Keratinocyte (primary cell): ENCODE measurements around the gene CCDC102A. TPM values are rescaled to one million over a fixed set of nuclear protein-coding genes. Genes with fewer than 3 reads are reported as not detected.

Experiments
- DNase-seq: peaks from one replicate; pipeline ENCODE4 v3.0.0-alpha.2; 2011; ENCODE audit warnings: low read depth, missing footprints, low spot score
- FAIRE-seq: peaks from 2 replicates; lab custom pipeline; 2011; peaks lifted over from hg19 to GRCh38; lab: Jason Lieb, UNC
- H2AFZ ChIP-seq: 2 replicates; pipeline ENCODE4 v1.6.0; 2012; ENCODE audit warnings: low read length, control low read depth, inconsistent platforms; ENCODE audit not compliant: control insufficient read depth
- H3K27ac ChIP-seq: 2 replicates; pipeline ENCODE4 v1.5.1; 2011; ENCODE audit warnings: low read length; ENCODE audit not compliant: control insufficient read depth, insufficient read depth
- H3K27me3 ChIP-seq: 3 replicates; pipeline ENCODE4 v1.6.0; 2011; ENCODE audit warnings: low read length; ENCODE audit not compliant: control insufficient read depth, insufficient read depth; ENCODE audit errors: extremely low read depth
- H3K36me3 ChIP-seq, 2 experiments: 2 replicates in 1 of 2; 3 replicates in 1 of 2; pipeline ENCODE4 v1.5.1; 2011; ENCODE audit warnings: low read length in 2 of 2, mild to moderate bottlenecking in 1 of 2; ENCODE audit not compliant: control insufficient read depth in 2 of 2, insufficient read depth in 2 of 2; ENCODE audit errors: extremely low read depth in 1 of 2
- H3K4me1 ChIP-seq: 3 replicates; pipeline ENCODE4 v1.5.1; 2011; ENCODE audit warnings: low read length; ENCODE audit not compliant: control insufficient read depth, insufficient read depth; ENCODE audit errors: extremely low read depth
- H3K4me2 ChIP-seq: 3 replicates; pipeline ENCODE4 v1.6.0; 2011; ENCODE audit warnings: low read depth, low read length; ENCODE audit not compliant: control insufficient read depth, insufficient read depth; ENCODE audit errors: extremely low read depth
- H3K4me3 ChIP-seq, 3 experiments: fragments of 200-600 bp in 1 of 3; sonication (generic) in 1 of 3; 2 replicates in 2 of 3; 3 replicates in 1 of 3; pipeline ENCODE4 v1.5.1; 2011 to 2016; ENCODE audit warnings: low read length in 3 of 3, mild to moderate bottlenecking in 3 of 3, control low read depth in 2 of 3, inconsistent platforms in 1 of 3, low read depth in 1 of 3, mixed read lengths in 1 of 3, mixed run types in 1 of 3, moderate library complexity in 1 of 3; ENCODE audit not compliant: control insufficient read depth in 2 of 3, insufficient read depth in 2 of 3; ENCODE audit errors: extremely low read depth in 1 of 3
- H3K79me2 ChIP-seq: 2 replicates; pipeline ENCODE4 v1.6.0; 2012; ENCODE audit warnings: low read length; ENCODE audit not compliant: control insufficient read depth, insufficient read depth
- H3K9ac ChIP-seq: 3 replicates; pipeline ENCODE4 v1.6.0; 2011; ENCODE audit warnings: low read length; ENCODE audit not compliant: control insufficient read depth, insufficient read depth; ENCODE audit errors: extremely low read depth
- H3K9me1 ChIP-seq: 3 replicates; pipeline ENCODE4 v1.6.0; 2011; ENCODE audit warnings: low read length; ENCODE audit not compliant: control insufficient read depth, insufficient read depth; ENCODE audit errors: extremely low read depth
- H3K9me3 ChIP-seq: 2 replicates; pipeline ENCODE4 v1.5.1; 2012; ENCODE audit warnings: low read depth, low read length; ENCODE audit not compliant: control insufficient read depth
- H4K20me1 ChIP-seq: 3 replicates; pipeline ENCODE4 v1.6.0; 2011; ENCODE audit warnings: low read length; ENCODE audit not compliant: control insufficient read depth, insufficient read depth; ENCODE audit errors: extremely low read depth
- EZH2 ChIP-seq: IDR thresholded peaks from one replicate; pipeline ENCODE4 v1.6.1; 2012; ENCODE audit warnings: inconsistent platforms, mild to moderate bottlenecking, low read length, moderate library complexity
- dilution Hi-C: fragments of 300-500 bp; cut with MboI; formaldehyde crosslinking; loops from one replicate; pipeline ENCODE4 v1.7.0; 2020; ENCODE audit warnings: low sequenced_read_pairs; ENCODE audit not compliant: extremely low pct_ligation_motif_present
- polyA plus RNA-seq, 5 experiments: library from polyadenylated mRNA; depleted of rRNA in 3 of 5; stranded (reverse) in 3 of 5; stranded (forward) in 1 of 5; unstranded in 1 of 5; fragments of >200 nt; gene quantifications; 1 replicate in 1 of 5; 2 replicates in 3 of 5; 3 replicates in 1 of 5; pipeline versions ENCODE4 v1.2.1 to v1.2.3, GENCODE V29; 2011 to 2012; ENCODE audit warnings: missing spikeins in 2 of 5, low read depth in 1 of 5, low replicate concordance in 1 of 5
- TF ChIP-seq, protein P1 (sequence below), 3 experiments: IDR thresholded peaks in 1 of 3; conservative IDR thresholded peaks in 1 of 3; optimal IDR thresholded peaks in 1 of 3; 2 replicates in 2 of 3; 3 replicates in 1 of 3; pipeline versions ENCODE3 to v1.5.1; 2011; ENCODE audit warnings: low read length in 3 of 3, mild to moderate bottlenecking in 3 of 3, moderate library complexity in 2 of 3, control low read depth in 1 of 3, inconsistent platforms in 1 of 3; ENCODE audit not compliant: insufficient read depth in 2 of 3; ENCODE audit errors: extremely low read depth in 1 of 3

Gene CCDC102A
- polyA plus RNA-seq, 1 donor (not counting 4 experiments of a cell fraction or from before 2014, with no cell fraction given) = 2.2 TPM

DNA sequence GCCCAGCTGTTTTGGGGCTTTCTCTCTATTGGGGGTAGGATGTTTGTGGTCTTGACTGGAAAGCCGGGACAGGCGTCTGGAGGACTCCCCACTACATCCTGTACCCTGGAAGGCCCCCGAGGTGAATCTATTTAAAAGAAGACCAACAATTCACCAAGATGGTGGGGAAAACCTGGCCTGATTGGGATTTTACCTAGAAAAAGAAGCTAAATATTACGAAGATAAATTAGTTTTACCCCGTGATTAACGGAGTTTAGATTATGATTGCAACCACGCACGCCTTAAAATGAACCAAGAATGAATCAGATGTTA lies 779 bp upstream of the CCDC102A start:
- Histone ChIP-seq H3K4me2 (peak overlapping the region; percentile 67), H3K9me1 (peaks cover 3% of the 10 kb centered on the region), H3K36me3 (no peaks in the 10 kb centered on the region), H3K27ac (no peak overlapping the region), H3K4me1 (peaks cover 25% of the 10 kb centered on the region), H3K4me3 (peak overlapping the region in 2 of 3 experiments; percentile 62 to 77), H2AFZ (no peak overlapping the region), H4K20me1 (no peaks in the 10 kb centered on the region), H3K9me3 (no peaks in the 10 kb centered on the region), H3K27me3 (no peaks in the 10 kb centered on the region), H3K79me2 (no peaks in the 10 kb centered on the region), H3K9ac (no peak overlapping the region)
- dilution Hi-C loops = no loop called here
- FAIRE-seq (no peak), DNase-seq (no peak)
- TF ChIP-seq EZH2 = no peak
- TF ChIP-seq, protein P1, sequence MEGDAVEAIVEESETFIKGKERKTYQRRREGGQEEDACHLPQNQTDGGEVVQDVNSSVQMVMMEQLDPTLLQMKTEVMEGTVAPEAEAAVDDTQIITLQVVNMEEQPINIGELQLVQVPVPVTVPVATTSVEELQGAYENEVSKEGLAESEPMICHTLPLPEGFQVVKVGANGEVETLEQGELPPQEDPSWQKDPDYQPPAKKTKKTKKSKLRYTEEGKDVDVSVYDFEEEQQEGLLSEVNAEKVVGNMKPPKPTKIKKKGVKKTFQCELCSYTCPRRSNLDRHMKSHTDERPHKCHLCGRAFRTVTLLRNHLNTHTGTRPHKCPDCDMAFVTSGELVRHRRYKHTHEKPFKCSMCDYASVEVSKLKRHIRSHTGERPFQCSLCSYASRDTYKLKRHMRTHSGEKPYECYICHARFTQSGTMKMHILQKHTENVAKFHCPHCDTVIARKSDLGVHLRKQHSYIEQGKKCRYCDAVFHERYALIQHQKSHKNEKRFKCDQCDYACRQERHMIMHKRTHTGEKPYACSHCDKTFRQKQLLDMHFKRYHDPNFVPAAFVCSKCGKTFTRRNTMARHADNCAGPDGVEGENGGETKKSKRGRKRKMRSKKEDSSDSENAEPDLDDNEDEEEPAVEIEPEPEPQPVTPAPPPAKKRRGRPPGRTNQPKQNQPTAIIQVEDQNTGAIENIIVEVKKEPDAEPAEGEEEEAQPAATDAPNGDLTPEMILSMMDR (optimal IDR thresholded peaks at IDR 0.05 in 1 of 3, IDR thresholded peaks at IDR 0.05 in 1 of 3, conservative IDR thresholded peaks at IDR 0.05 in 1 of 3; ENCODE audit: extremely low read depth in 1 of 3, insufficient read depth in 2 of 3, low read length in 3 of 3) = no peak

GRCh38 chr16:57535680-57536305 lies 578 bp downstream of the CCDC102A start:
- Histone ChIP-seq H3K4me3 (peak overlapping the region; percentile 65 to 83 (median 77)), H3K36me3 (no peaks in the 10 kb centered on the region), H3K4me1 (peaks cover 12% of the 10 kb centered on the region), H3K4me2 (peak overlapping the region; percentile 82), H3K9me3 (no peaks in the 10 kb centered on the region), H4K20me1 (no peaks in the 10 kb centered on the region), H2AFZ (peak overlapping the region; percentile 91), H3K79me2 (no peaks in the 10 kb centered on the region), H3K9ac (peak overlapping the region; percentile 76), H3K9me1 (no peaks in the 10 kb centered on the region), H3K27ac (peak overlapping the region; percentile 54), H3K27me3 (no peaks in the 10 kb centered on the region)
- TF ChIP-seq, protein P1 (optimal IDR thresholded peaks at IDR 0.05 in 1 of 3, IDR thresholded peaks at IDR 0.05 in 1 of 3, conservative IDR thresholded peaks at IDR 0.05 in 1 of 3; ENCODE audit: extremely low read depth in 1 of 3, insufficient read depth in 2 of 3, low read length in 3 of 3) = peak in 1 of 3 experiments; percentile 15
- no peak for TF ChIP-seq EZH2
- DNase-seq = peak; percentile 36
- dilution Hi-C loops = no loop called here
- FAIRE-seq = no peak
